GM18870 (cell line): ENCODE results near the gene BORCS8.
"Not testable (repeated sequence)": the region's sequence is repeated elsewhere in the genome, so short reads cannot be mapped to it uniquely, and the experiment has no call there.

ENCODE experiments used
- ATAC-seq: cut with Tn5 transposase; IDR thresholded peaks from one replicate; pipeline ENCODE4 v1.9.1; 2021; ENCODE audit warnings: moderate library complexity; ENCODE audit not compliant: unreplicated experiment

BORCS8 gene

GRCh38 chr19:19152668-19153384 is 39.1 kb downstream of the BORCS8 start:
- no peak for ATAC-seq

- peak; percentile 42 for ATAC-seq
Observed at GRCh38 chr19:19151418-19151817, 40.5 kb downstream of the BORCS8 start.

DNA sequence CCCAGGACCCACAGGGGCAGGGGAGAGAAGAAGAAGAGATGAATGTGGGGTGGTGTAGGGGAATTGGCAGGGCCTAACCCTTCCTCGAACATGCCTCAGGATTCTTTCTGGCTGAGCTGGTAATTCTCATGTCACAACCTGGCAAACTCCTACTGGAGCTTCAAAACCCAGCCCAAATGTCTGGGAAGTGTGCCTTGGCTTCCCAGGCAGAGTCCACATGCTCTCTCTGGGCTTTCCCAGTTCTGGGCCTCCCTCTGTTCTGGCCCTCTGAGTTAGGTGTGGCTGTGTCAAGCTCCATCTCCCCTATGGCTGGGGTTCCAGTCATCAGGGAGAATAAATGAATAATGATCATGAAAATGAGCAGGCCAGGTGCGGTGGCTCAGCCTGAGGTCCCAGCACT is 42.5 kb downstream of the BORCS8 start:
- no peak for ATAC-seq

DNA sequence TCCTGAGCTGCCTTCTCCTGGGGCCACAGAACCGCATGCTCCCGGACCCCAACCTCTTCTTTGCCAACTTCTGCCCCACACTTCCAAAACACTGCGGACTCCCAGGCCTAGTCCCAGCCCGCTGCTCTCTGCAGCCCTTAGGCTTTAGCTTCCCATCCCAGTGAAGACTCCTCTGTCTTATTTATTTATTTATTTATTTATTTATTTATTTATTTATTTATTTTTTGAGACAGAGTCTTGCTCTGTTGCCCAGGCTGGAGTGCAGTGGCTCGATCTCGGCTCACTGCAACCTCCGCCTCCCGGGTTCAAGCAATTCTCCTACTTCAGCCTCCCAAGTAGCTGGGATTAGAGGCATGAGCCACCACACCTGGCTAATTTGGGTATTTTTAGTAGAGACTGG is 43.4 kb downstream of the BORCS8 start:
- not testable (repeated sequence) for ATAC-seq

- no peak for ATAC-seq
Observed at GRCh38 chr19:19147344-19147743, 44.6 kb downstream of the BORCS8 start.

DNA sequence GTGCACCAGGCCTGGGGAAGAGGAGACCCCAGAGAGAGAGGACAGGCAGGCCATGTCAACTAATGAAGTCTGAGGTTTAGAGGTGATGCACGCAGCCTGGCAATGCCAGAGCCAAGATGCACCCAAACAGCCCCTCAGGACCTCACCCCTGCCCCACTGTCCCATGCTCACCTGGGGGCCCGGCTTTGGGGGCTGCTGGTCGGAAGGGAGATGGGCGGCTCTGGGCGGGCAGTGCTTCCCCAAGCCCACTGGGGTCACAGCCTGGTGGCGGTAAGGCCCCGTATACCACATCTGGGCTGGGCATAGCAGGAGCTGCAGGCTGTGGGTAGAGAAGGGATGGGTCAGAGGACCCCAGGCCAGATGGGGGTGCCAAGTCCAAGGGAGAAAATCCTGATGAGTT is 45.1 kb downstream of the BORCS8 start:
- no peak for ATAC-seq

GRCh38 chr19:19145684-19146608 is 46.0 kb downstream of the BORCS8 start:
- ATAC-seq = no peak

- ATAC-seq = no peak
Observed at GRCh38 chr19:19145281-19145680, 46.7 kb downstream of the BORCS8 start.

DNA sequence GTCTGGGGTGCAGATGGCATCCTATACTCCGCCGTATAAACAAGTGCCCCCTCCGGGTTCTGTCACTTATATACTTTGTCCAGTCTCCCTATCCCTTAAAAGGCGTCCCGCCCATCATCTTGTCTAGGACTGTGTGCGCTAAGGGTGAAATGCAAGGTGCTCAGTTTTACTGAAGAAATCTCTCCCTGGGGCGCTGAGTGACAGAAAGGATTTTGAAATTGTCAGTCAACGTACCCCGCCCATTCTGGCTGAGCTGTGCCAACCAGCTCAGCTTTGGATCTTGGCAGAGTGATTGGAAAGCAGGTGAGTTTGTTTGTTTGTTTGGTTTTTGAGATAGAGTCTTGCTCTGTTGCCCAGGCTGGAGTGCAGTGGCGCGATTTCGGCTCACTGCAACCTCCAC is 49.6 kb downstream of the BORCS8 start:
- no peak for ATAC-seq

GRCh38 chr19:19140476-19140875 is 51.5 kb downstream of the BORCS8 start:
- no peak for ATAC-seq

- no peak for ATAC-seq
Observed at GRCh38 chr19:19139876-19140229, 52.1 kb downstream of the BORCS8 start.

DNA sequence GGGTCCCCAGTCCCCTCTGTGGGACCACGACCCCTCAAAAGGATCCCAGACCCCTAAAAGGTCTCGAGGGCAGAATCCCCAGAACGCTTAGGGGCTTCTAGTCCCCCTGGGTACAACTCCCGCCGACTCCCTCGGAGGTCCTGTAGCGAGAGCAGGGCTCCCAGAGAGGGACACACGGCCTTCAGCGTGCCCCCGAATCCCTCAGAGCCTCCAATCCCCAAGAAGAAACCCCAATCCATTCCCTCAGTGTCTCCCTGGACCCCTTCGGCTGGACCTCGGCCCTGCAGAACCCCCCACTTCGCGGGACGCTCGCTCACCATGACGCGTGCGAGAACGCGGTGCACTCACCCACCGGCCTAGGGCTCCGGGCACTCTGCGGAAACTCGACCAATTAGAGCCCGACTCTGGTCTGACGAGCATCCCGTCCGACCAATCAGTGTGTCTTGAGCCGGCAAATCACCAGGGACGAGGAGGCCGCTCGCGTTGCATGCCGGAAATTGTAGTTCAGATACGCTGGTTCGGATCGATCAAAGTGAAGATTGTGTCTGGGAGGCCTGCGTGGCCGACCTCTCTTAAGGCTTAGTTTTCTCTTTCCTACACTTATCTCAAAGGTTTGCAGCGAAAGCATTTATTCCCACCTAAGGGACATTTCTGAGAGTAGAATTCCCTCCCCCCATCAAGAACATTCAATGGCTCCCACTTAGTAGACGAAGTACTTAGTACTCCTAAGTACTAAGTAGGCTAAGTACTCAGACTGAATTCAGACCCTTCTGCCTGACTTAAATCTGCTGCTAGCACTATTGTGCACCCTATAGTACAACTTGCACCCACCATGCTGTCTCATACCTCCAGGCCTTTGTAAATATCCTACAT is 53.6 kb downstream of the BORCS8 start, which contains the start of gene TMEM161A:
TSS of gene TMEM161A (minus strand) at position 370 of the 873 bp plus-strand sequence. CDS start at position 320, 50 bp downstream.
- peak; percentile 92 for ATAC-seq

- ATAC-seq = no peak
Observed at GRCh38 chr19:19137556-19138108, 54.3 kb downstream of the BORCS8 start.

DNA sequence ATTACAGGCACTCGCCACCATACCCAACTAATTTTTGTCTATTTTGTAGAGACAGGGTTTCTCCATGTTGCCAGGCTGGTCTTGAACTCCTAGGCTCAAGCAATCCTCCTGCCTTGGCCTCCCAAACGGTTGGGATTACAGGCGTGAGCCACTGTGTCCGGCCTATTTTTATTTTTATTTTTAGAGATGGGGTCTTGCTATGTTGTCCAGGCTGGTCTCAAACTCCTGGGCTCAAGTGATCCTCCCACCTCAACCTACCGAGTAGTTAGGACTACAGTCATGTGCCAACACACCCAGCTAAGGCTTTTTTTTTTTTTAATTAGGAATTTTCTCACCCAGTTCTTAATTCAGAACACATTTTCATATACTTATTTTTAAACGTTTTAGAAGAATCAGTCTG is 56.2 kb downstream of the BORCS8 start:
- not testable (repeated sequence) for ATAC-seq

- no peak for ATAC-seq
Observed at GRCh38 chr19:19134687-19135158, 57.2 kb downstream of the BORCS8 start.

DNA sequence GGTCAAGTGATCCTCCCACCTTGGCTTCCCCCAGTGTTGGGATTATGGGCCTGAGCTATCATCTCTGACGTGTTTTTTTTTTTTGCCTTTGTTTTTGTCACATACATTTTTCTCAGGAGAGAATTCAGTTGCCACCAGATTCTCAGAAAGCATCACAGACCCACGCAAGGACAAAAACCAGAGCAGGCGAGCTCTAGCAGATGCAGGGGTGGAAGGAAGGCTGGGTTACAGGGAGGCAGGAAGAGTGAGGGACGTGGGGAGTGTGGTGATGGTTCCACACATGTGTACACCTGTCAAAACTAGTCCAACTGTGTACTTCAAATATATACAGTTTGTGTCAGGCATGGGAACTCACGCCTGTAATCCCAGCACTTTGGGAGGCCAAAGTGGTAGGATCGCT is 58.0 kb downstream of the BORCS8 start:
- ATAC-seq = no peak

DNA sequence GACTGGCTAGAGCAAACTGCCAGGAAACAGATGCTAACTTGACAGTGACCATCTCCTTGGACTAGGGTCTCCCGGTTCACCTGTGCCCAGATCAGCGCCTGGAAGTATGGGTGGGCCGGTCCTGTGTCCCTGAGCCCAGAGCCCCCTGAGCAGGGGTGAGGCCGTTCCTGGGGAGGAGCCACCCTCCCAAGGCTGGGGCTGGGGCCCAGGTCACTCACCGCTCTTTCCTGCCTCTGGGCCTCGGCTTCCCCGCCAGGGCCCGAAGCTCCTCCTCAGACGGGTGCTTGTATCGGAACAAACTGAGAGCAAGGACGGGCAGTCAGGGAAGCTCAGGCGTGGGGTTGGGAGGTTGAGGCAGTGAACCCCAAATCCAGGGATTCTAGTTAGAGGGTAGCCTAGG is 59.0 kb downstream of the BORCS8 start:
- no peak for ATAC-seq

DNA sequence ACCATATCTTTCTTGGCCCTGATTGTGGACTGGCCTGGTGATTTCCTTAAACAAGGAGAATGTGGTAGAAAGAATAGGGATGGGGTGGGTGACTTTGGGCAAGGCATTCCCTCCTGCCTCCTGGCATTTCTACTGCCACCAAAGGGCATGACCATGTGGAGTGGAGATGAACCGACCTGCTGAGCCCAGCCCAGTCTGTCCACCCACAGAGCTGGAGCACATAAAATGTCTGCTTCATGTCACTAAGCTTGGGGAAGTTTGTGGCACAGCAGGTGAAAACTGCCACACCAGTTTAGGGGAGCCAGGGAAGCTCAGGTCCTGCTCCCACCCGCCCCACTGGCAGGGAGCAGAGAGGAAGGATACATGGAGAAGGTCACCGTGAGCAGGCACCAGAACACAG is 60.0 kb downstream of the BORCS8 start:
- no peak for ATAC-seq
